Measurements from ENCODE around the gene SPECC1L.

DNA sequence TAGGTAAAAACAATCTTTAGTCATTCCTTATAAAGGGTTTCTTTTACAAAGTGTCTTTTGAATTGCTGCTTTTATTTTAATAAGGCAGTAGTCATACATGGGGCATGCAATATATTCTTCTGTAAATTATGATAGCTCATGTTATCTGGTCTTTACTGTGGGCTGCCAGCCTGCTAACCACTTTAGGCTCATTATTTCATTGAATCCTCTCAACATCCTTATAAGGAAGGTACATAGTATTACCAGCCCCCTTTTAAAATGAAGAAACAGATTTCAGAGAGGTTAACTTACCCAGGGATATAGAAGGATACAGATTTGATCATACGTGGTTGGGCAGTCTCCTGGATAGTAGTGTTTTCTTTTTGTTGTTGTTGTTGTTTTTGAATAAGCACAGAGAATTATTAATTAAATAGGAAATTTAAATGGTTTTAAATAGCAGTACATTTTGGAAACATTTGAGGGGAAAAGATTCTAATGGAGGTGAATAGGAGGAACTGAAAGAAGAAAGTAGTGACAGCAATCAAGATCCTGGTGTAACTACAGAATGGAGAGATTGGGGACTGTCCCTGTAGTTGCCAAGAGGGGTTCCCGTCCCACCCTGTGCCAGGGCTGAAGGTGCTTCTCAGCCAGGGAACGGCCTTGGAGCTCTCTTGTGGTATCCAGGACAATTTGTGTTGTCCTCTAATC, 21.0 kb downstream of the SPECC1L start:
- TF ChIP-seq, protein P1, sequence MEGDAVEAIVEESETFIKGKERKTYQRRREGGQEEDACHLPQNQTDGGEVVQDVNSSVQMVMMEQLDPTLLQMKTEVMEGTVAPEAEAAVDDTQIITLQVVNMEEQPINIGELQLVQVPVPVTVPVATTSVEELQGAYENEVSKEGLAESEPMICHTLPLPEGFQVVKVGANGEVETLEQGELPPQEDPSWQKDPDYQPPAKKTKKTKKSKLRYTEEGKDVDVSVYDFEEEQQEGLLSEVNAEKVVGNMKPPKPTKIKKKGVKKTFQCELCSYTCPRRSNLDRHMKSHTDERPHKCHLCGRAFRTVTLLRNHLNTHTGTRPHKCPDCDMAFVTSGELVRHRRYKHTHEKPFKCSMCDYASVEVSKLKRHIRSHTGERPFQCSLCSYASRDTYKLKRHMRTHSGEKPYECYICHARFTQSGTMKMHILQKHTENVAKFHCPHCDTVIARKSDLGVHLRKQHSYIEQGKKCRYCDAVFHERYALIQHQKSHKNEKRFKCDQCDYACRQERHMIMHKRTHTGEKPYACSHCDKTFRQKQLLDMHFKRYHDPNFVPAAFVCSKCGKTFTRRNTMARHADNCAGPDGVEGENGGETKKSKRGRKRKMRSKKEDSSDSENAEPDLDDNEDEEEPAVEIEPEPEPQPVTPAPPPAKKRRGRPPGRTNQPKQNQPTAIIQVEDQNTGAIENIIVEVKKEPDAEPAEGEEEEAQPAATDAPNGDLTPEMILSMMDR (IDR thresholded peaks at IDR 0.05): no peak
- no peak for TF ChIP-seq POLR2A (IDR thresholded peaks at IDR 0.05)

All from uterus (tissue), 2 donors.